ENCODE measurements around the gene SEPTIN3.

GRCh38 chr22:42013385-42013784, 44.1 kb downstream of the SEPTIN3 start:
- TF ChIP-seq CTCF (conservative IDR thresholded peaks at IDR 0.05) (no peak), EZH2 (IDR thresholded peaks at IDR 0.05; ENCODE audit: low read depth) (no peak)
